ENCODE measurements around the gene BEST4.
"Not testable (repeated sequence)": the region's sequence is repeated elsewhere in the genome, so short reads cannot be mapped to it uniquely, and the experiment has no call there.

The BEST4 gene

GRCh38 chr1:44819196-44819607 is 31.2 kb upstream of the BEST4 start:
- DNase-seq, result peak in 1 of 2 experiments; percentile 50

DNA sequence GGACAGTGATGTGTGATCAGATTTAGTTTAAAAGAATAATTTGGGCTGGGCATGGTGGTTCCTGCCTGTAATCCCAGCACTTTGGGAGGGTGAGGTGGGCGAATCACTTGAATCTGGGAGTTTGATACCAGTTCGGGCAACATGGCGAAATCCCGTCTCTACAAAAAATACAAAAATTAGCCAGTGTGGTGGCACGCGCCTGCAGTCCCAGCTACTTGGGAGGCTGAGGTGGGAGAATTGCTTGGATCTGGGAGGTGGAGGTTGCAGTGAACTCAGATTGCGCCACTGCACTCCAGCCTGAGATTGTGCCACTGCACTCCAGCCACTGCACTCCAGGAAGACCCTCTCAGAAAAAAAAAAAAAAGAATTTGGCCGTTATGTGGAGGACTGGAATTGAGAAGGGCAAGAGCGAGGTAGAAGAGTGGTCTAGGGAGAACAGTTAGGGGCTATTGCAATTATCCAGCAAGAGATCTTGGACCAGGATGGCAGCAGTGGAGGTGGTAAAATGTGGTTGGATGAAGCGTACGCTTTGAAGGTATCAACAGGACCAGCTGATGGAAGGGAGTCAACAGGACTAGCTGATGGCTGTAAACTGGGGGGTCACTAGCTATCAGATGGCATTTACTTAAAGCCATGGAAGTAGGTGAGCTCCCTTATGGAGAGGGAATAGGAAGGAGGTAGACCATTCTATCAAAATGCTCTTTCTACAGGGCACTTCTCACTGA is 30.0 kb upstream of the BEST4 start:
- DNase-seq, result no peak

DNA sequence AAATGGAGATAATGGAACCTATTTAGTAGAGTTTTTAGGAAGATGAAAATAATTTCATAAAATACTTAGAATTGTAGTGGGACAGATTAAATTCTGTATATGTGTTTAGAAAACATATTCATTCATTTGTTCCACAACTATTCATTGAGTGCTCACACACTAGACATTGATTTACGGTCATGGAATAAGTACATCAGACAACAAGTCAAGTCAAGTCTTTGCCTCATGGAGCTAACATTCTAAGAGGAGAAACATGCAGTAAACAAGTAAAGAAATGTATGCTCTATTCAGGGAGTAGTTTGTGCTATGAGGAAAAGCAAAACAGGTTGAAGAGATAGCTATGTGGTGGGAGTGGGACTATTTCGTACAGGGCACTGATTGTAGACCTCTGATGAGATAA is 29.3 kb upstream of the BEST4 start:
- DNase-seq, result no peak

DNA sequence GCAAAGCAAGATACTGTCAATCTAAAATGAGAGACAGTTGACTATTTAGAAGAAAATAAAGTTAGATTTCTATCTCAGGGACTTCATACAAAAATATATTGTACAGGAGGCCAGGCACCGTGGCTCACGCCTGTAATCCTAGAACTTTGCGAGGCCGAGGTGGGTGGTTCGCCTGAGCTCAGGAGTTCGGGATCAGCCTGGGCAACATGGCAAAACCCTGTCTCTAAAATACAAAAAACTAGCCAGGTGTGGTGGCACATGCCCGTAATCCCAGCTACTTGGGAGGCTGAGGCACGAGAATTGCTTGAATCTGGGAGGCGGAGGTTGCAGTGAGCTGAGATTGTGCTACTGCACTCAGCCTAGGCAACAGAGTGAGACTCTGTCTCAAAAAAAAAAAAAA is 28.0 kb upstream of the BEST4 start:
- DNase-seq, result not testable (repeated sequence)

DNA sequence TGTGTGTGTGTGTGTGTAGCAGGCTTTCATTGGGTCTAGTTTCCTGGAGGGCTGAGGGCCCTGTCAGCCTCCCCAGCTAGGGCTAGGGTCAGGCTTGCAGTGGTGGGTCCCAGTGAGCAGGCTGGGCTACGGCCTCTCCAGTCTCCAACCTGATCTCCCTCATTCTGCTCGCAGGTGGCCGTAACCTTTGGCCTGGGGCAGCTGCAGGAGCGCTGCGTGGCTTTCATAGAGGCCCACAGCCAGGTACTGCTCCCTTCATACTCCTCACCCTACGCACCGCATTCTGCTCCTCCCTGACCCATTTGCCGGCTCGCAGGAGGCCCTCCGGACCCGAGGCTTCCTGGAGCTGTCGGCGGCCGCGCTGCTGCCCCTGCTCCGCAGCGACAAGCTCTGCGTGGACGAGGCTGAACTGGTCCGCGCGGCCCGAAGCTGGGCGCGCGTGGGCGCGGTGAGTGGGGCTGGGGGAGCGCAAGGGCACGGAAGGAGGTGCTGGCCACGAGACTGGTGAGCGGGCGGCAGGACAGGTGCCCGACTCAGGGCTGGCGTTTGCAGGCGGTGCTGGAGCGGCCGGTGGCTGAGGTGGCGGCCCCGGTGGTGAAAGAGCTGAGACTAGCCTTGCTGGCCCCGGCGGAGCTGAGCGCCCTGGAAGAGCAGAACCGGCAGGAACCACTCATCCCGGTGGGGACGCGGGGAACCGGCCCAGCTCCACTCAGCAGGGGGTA is 25.0 kb upstream of the BEST4 start:
- no peak for DNase-seq

GRCh38 chr1:44811234-44811633 is 23.3 kb upstream of the BEST4 start:
- no peak for DNase-seq

- not testable (repeated sequence) for DNase-seq
These were observed 22.8 kb upstream of the BEST4 start for GRCh38 chr1:44810762-44811105.

DNA sequence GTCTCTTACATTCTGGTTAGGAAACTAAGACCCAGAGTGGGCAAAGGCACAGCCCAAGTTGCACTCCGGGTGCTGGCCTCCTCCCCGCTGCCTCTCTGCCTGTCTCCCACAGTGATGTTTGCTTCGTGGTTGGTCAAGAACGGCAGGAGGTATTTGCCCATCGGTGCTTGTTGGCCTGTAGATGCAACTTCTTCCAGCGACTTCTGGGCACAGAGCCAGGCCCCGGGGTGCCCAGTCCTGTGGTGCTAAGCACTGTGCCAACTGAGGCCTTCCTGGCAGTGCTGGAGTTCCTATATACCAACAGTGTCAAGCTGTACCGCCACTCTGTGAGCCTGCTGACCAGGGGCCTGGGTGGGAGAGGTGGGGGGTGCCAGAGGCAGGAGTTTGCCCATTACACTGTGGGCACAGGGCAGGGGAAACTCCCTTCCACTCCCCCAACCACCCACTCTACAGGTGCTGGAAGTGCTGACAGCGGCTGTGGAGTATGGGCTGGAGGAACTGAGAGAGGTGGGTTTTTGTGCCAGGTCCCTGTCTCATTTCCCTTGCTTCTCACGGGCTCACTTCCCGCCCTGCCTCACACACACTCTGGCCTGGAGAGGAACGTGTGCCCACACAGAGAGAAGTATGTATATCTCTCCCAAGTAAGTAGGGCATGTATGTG is 22.3 kb upstream of the BEST4 start:
- no peak for DNase-seq

DNA sequence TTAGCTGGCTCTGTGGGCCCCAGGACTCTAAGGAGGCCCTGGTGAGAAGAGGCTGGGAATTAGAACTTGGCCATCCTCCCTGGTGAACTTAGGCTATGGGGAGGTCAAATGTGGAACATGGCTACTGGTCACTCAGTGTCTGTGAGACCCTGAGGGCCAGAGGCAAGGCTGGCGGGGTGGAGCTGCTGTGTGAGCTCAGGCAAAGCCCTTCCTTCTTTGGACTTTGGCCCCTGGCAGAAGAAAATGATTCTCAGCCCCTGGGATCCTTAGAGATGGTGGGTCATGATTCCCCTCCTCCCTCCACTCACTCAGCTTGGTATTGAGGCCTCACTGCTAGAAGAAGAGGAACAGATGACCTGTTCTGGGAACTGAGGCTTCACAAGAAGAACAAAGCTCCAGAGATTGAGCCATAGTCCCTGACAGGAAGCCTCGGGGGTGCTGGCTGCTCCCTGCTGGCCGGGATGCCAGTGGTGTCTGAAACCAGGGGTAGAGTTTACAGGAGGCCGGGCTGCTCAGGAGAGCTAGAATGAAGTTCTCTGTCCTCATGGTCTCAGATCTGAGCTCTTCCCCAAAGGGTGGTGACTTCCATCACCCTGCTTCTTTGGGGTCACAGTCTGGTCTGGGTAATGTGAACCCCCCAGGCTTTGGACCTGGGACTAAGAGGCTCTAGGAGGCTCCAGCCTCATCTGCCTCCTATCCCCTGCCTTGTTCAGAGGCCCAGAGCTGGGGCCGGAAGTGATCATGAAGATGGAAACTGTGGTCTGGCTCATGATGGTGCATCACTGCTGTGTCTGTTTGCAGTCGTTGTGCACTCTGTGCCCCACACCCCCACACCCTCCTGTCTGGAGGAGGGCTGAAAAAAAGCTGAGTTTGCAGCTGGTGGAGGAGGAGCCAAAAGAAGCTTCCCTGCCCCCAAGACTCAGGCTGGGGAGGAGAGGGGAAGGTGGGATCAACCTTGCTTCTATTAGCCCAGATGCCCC is 21.3 kb upstream of the BEST4 start:
- no peak for DNase-seq

DNA sequence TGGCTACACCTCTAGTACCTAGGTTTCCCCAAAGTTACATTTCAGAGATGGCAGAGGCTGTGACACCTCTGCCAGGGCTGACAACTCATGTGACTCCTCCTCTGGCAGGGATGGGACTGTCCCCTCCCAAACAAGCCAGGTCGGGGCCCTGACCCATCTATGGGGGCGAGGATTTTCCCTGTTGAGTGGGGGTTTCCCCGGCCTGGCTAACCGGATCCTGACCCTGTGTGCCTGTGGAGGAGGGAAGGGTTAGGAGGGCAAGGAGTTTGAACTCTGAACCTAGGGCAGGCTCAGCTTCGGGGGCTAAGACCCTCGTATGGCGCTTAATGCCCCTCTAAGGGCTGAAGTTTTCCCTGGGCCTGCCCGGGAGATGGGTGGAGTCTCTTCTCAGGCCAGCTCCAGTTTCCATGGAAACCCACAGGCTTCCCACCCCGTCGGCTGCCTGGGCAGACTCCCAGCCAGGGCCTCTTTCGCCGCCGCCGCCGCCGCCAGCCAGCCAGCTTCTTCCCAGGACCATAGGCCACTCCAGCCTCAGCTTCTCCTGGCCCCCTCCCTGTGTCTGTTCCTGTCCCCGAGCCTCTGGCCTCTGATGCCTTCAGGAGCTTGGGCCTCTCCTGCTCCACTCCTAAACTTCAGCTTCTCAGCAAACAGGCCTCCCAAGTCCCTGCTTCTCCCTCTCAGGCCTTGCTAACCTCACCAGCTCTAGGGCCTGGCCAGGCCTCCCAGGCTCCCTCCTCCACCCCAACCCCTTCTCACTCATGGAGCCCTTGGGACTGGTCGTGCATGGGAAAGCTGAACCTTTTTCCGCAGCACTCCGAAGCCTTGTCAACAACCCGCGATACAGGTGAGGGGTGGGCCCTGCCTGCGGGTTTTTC is 20.3 kb upstream of the BEST4 start, which contains the start of gene BTBD19:
TSS of gene BTBD19 (plus strand) at position 461 of the 875 bp plus-strand sequence. CDS start at position 759, 298 bp downstream.
- DNase-seq, result no peak

DNA sequence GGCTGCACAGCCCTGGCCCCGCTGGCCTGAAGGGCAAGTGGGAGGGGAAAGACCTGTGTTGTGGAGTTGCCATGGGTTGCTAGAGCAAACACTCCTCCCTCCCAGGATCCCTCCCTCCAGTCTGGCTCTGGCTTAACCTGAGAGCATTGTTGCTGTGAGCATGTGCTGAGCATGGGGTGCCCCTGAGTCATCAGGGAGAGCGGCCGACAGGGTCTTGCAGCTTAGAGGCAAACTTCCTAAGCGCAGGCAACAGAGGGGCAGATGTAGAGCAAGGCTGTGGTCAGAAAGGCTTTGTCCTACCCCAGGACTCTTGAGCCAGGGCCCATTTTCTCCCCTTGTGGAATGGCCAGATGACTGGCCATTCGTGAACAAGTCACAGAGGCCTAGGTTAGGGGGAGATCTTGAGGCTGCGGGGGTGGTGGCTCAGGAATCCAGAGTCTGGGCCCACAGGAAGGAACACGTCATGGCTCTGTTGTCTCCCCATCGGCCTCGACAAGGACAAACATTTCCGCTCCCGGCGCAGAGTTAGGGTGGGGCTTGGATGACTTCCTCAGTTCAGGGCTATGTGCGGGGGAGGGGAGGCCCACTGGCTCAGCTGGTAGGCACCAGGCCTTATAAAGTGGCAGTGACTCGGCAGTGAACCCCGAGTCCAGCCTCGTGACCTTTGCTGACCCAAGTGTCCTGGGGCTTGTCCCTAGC is 19.5 kb upstream of the BEST4 start:
- no peak for DNase-seq

- DNase-seq, result no peak
These were observed 18.9 kb upstream of the BEST4 start, which contains the start of gene DYNLT4 for GRCh38 chr1:44806704-44807363. Gene DYNLT4, minus strand, starts transcription at chr1:44807351. Its CDS starts 683 bp downstream, at chr1:44806668.

DNA sequence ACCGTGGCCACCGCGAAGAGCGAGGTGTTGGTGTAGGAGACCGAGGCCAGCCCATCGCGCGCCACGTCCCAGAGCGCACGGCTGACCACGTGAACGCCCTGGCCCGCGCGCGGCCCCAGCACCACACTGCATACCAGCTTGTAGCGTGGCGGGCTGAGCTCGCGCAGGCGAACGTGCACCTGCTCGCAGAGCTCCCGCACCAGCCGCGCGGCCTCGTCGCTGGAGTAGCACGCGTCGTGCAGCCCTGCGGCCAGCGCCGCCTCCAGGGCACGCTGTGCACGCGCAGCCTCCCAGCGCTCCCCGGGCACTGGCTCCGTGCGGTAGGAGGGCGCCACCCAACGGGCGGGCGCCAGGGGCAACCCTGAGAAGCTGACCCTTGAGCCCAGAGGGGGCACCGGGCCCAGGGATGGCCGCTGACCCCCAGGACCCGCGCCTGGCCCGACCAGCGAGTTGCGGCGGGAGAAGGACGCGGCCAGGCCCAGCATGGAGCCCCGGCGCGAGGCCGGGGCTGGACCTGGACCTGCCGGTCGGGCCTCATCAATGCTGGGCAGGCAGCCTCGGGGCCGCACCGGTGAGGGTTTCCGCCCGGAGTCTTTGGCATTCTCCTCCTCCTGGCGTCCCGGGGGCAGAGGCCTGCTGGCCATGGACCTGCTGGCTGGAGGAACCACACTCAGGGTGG is 18.2 kb upstream of the BEST4 start:
- DNase-seq, result no peak

DNA sequence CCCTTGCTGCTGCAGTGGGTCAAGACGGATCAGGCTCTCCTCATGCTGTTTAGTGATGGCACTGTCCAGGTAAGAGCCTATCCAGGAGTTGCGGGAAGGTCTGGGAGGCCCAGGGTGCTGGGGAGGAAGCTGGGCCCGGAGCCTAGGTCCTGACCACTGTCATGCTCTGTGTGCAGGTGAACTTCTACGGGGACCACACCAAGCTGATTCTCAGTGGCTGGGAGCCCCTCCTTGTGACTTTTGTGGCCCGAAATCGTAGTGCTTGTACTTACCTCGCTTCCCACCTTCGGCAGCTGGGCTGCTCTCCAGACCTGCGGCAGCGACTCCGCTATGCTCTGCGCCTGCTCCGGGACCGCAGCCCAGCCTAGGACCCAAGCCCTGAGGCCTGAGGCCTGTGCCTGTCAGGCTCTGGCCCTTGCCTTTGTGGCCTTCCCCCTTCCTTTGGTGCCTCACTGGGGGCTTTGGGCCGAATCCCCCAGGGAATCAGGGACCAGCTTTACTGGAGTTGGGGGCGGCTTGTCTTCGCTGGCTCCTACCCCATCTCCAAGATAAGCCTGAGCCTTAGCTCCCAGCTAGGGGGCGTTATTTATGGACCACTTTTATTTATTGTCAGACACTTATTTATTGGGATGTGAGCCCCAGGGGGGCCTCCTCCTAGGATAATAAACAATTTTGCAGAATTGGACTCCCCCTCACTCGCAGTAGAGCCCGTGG is 17.5 kb upstream of the BEST4 start:
- no peak for DNase-seq

DNA sequence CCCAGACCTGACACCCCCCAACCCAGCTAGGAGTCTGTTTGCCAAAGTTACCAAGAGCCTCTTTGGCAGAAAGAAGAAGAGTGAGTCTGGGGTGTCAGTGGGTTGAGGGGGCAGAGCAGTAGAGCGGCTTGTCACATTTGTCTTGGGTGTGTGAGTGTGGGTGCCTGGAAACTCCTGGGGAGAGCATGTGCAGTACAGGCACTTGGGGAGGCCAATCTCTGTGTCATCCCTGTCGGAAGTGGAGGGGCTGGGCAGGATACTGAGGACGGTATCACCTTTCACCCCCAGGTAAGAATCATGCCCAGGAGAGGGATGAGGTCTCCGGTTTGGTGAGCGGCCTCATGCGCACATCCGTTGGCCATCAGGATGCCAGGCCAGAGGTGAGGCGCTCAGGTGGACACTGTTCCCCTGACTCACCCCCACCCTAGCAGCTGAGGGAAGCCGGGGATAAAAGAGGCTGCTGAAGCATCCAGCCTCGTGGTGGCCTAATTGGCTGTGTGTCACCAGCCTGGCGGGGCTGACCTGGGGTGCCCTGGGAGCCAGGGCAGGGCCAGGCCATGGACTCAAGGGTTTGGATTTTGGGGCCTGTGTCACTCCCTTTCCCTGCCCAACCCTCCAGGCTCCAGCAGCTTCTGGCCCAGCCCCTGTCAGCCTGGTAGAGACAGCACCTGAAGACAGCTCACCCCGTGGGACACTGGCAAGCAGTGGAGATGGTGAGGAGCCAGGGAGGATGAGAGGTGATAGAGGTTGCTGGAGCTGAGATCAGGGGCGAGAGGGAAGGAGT is 15.5 kb upstream of the BEST4 start:
- no peak for DNase-seq

DNA sequence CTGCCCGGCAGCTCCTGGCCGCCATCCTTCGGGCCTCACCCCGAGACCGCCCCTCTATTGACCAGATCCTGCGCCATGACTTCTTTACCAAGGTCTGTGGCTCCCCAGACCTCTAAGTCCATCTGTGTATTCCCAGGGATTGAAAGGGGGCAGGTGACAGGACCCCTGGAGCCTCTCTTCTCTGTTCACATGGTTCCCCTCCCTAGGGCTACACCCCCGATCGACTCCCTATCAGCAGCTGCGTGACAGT is 15.0 kb upstream of the BEST4 start:
- no peak for DNase-seq

DNA sequence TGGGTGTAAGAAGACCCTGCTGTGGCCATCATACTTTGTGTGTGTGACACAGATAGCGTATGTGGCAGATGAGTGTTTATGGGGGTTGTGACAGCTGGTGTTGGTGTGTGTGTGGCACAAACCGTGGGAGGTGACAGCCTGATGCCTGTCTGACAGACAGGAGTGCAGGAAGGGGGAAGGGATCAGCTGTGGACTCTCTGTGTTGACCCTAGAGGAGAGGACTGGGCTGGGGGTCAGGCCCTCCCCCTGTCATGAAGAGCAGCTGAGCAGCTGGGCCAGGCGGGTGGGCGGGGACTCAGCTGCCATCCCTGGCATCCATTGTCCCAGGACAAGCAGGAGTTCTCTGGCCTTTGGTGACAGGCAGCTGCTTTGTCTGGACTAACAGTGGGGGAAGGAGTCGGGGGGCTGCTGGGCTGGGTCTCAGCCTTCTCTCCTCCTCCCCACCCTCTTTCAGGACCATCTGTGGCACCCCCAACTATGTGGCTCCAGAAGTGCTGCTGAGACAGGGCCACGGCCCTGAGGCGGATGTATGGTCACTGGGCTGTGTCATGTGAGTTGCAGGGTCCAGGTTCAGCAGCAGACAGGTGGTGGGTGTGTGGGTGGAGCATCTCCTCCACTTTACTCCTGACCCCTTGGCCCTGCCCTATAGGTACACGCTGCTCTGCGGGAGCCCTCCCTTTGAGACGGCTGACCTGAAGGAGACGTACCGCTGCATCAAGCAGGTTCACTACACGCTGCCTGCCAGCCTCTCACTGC is 14.5 kb upstream of the BEST4 start:
- peak in 1 of 2 experiments; percentile 66 for DNase-seq
